ENCODE data around the gene IGLL5.

- TF ChIP-seq CTCF (IDR thresholded peaks at IDR 0.05; ENCODE audit: low read depth, low read length, poor library complexity, severe bottlenecking) (no peak), EZH2phosphoT487 (IDR thresholded peaks at IDR 0.05; ENCODE audit: borderline replicate concordance, low read length) (no peak)
These were observed 35.8 kb downstream of the IGLL5 start for GRCh38 chr22:22923379-22923778.

All from DOHH2 (cell line).